ENCODE results near the gene SLC22A4.

DNA sequence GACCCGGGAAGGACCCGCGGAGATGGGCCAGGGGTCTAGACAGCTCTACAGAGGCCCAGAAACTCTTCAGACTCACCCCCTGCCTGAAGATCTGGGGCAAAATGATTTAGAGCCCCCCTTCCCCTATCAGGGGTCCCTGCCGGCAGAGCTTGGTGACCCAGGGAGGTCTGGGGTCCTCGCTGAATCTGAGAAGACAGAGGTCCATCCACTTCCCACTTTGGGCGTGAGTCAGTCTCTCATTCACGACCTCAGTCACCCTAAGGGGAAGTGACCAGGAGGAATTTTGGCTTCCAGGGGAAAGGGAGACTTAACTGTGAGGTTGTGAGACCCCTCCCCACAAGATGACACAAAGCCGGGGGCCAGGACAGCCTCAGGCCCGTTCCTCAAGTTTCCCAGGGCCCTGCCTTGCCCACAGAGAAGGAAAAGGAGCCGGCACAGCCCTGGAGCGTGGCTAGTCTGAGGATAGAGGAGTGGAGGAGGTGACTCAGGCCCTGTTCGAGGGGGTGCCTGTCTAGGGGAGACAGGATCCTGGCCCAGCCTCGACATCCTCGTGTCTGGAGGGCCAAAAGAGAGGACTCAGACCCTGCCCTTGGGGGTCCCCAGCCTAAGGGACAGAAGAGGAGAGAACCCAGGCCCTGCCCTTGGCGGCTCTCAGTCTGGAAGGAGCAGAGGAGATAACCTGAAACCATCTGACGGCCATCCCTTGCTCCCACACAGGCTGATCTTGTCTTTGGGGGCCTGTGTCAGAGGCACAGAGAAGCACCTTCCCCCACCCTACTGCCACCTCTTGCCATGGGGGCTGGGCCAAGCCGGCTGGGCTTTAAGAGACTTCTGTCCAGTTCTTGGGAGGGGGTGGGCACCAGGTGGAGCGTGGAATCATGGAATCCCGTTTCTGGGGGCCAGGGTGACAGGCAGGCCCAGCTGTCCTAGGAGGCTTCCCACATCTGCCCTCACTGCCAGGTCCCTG lies 35.8 kb upstream of the SLC22A4 start:
- no peak for TF ChIP-seq EZH2 (IDR thresholded peaks at IDR 0.05; ENCODE audit: borderline replicate concordance, insufficient read depth, low read depth, low read length, poor library complexity, severe bottlenecking)
- TF ChIP-seq, protein P1, sequence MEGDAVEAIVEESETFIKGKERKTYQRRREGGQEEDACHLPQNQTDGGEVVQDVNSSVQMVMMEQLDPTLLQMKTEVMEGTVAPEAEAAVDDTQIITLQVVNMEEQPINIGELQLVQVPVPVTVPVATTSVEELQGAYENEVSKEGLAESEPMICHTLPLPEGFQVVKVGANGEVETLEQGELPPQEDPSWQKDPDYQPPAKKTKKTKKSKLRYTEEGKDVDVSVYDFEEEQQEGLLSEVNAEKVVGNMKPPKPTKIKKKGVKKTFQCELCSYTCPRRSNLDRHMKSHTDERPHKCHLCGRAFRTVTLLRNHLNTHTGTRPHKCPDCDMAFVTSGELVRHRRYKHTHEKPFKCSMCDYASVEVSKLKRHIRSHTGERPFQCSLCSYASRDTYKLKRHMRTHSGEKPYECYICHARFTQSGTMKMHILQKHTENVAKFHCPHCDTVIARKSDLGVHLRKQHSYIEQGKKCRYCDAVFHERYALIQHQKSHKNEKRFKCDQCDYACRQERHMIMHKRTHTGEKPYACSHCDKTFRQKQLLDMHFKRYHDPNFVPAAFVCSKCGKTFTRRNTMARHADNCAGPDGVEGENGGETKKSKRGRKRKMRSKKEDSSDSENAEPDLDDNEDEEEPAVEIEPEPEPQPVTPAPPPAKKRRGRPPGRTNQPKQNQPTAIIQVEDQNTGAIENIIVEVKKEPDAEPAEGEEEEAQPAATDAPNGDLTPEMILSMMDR (IDR thresholded peaks at IDR 0.05), result no peak
